GM19468 (cell line): ENCODE data around the gene RUVBL1.

ENCODE experiments used
- ATAC-seq: cut with Tn5 transposase; IDR thresholded peaks from one replicate; pipeline ENCODE4 v1.9.1; 2021; ENCODE audit warnings: mild to moderate bottlenecking, moderate library complexity, moderate number of reproducible peaks; ENCODE audit not compliant: unreplicated experiment; ENCODE audit errors: extremely low read depth

RUVBL1 gene

DNA sequence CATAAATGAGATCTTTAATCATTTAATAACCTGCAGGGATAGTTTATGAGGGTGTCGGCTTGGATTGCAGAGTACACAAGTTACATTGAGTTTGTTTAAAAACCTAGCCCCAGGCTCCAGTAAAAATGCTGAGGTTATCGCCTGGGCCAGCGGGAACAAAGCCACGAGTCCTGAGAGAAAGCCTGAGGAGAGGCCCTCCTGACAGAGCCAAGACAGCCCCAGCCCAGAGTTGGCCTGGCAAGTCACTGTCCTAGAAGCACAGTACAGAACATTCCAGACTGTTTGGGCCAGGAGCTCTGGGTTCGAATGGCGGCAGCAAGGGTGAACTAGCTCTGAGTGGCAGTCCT is 39.0 kb downstream of the RUVBL1 start:
- ATAC-seq = no peak

DNA sequence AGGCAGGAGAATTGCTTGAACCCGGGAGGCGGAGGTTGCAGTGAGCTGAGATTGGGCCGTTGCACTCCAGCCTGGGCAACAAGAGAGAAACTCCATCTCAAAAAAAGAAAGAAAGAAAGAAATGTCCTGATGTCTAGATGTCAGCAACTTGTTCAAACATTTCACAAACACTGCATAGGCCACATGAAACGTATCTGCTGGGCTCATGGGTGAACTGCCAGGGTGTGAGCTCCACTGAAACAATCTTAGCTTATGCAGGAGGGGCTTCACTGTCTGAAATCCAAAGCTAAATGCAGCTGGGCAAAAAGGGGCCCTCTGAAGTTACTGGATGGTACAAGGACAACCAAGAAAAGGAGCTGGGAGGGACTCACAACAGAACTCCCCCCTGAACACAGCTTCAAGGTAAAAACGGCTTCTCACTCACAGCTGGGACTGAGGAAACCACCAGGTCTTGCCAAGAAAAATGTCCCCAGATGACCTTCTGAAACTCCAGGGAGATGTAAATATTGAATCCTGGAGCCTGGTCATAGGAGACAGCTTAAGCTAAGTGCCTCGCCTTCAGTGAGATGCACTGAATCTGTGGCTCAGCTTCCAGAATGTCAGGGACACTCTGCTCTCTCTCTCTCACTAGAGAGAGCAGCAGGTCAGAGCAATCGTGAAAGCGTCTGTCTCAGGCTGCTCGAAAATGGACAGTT is 39.5 kb downstream of the RUVBL1 start:
- ATAC-seq = no peak

DNA sequence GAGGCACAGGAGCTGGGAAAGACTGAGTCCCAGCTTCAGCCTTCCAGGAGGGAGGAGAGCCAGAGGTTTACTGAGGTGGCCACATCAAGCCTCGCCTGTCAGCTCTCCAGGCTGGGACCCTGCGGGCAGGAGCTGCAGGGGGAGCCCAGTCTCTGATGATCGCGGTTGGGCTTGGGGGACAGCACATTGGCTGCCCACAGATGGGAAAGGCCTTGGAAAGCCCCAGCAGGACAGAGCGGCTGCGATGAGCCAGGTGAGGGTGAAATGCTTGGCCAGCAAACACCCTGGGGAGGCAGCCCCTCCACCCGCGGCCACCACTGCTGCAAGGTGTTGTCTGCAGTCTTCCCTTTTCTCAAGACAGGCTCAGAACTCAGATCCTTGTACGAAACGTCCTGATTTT is 40.2 kb downstream of the RUVBL1 start:
- ATAC-seq = no peak

DNA sequence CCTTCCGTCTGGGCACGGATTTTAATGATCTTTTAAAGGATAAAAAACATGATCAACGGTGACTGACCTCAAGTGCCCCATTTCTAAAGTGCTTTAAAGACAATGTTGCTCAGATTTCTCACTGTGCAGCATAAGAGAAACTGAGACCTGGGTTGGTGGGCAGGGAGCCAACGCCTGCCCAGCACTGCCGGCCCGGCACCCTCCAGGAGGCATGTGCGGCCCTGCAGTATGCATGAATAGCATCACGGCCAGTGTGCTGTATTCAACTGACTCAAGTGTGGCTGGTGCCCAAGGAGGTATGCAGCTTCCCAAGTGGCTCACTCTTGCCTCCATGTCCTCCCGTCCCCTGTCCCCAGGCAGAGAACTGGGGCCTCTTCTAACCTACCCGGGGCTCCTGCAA is 41.1 kb downstream of the RUVBL1 start:
- no peak for ATAC-seq

DNA sequence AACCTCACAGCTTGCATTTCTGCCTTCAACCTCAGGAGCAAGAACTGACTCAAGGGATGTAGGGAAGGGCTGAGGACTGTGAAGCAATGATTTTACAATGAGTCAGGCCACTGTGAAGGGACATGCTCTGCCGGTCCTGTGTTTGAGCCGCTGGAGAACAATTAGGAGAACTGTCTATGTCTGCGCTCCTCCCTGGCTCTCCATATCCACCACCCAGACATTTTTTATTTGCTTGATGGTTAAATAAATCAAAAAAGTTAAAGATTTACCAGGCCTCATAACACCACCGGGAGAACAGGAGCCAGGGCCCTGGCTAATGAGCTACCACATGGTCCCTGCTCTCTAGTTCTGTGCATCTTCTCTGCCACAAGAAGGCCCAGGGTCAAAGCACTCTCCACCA is 41.8 kb downstream of the RUVBL1 start:
- ATAC-seq = no peak

DNA sequence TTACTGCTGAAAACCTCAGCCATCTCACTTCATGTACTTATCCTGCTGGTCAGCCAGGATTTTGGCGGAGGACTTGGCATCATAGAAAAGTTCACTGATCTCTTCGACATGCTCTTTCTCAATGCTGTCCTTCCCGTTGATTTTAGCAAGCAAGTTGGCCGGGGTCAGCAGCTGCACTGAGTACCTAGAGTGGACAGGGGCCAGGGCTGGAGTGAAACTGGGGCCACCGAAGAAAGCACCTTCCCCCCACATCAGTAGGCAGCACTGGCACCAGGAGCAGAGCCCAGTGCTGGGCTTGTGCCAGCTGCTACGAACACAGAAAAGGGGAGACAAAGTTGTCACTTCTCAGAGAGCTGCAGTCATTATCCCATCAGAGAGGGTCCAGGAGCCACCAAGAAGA is 42.4 kb downstream of the RUVBL1 start:
- no peak for ATAC-seq

DNA sequence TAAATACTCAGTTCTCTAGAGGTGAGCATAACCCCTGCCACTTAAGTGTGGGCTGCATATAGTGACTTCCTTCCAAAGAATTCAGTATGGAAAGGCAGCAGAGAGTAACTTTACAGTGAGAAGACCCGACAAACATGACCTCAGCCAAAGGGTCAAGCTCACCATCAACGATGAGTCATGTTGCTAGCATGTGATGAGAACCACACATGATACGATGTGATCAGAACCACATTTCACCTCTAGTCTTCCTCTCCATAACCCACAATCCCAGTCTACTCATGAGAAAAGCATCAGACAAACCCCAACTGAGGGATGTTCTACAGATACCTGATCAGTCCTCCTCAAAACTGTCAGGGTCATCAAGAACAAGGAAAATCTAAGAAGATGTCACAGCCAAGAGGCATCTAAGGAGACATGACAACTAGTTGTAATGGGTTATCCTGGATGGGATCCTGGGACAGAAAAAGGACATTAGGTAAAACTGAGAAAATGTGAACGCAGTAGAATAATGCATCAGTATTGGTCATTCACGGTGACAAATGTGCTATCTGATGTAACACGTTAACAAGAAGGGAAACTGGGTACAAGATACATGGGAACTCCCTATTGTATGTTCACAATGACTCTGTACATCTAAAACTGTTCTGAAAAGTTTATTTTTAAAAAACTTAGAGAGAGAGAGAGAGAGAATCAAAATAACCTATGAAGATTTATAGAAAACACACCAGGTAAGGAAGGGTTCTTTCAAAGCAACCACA is 43.1 kb downstream of the RUVBL1 start:
- ATAC-seq = no peak

DNA sequence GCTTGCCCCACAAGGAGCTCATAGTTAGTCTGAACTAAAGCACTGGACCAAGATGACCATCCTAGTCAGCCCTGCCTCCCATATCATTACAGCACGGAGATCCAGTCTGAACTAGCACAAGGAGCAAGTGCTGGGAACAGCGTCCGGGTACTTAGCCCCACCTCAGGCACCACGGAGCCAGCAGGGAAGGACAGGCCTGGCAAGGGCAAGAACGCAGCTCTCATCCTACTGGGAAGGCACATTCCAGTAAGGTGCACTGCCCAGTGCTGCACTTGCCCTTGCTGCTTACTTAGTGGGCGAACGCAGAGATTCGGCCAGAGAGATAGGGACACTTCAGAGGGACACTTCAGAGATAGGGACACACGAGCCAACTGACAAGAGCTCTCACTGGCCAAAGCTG is 43.8 kb downstream of the RUVBL1 start:
- ATAC-seq = no peak

DNA sequence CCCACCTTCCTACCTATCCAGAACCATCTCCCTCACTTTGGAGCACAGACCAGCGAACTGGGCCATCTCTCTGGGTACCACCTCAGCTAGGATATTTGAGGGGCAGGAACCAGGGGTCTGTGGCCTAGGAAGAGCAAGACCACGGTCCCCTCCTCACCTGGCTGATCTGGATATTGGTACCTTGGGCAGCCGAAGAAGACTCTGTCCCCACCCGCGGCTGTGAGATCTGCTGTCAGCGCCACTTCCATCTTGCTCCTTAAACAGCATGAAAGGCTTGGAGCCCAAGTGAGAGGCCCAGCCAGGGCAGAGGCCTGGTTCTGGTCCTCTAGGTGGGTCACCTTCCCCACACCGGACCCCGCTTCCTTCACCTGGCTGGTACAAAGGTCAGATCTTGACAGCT is 44.7 kb downstream of the RUVBL1 start:
- no peak for ATAC-seq

DNA sequence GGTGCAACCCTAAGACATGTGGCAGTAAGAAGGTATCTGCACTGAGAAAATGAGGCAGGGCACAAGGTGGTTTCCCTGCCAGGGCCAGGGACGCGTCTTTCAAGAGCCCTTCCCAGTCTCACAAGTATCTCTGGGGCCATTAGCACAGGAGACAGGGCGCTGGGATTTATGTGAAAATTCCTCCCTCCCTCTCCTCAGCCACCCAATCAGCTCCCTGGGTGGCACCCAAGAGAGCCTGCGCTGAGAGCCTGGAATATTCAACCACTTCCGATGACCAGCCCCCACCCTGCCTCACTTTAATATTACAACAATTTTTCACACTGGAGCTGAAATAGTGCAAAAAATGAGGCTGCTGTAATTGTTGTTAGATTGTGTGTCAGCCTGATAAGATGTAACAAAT is 45.3 kb downstream of the RUVBL1 start:
- no peak for ATAC-seq

DNA sequence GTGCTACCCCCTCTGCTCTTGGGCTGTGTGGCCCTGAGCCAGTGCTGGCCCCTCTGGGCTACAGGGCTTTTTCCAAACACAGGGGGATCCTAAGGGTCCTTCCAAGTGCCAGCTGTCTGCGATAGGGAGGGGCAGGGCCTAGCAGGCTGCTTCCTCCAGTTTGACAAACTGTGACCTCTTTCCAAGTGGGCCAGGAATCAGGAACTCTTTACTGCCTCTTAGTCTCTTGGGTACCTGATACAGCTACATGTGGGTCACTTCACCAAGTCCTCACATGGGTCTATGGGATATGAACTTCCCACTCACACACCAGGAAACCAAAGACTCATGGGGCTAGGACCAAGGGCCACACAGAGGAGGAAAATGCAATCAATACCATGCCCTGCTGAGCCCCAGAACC is 45.9 kb downstream of the RUVBL1 start:
- no peak for ATAC-seq

DNA sequence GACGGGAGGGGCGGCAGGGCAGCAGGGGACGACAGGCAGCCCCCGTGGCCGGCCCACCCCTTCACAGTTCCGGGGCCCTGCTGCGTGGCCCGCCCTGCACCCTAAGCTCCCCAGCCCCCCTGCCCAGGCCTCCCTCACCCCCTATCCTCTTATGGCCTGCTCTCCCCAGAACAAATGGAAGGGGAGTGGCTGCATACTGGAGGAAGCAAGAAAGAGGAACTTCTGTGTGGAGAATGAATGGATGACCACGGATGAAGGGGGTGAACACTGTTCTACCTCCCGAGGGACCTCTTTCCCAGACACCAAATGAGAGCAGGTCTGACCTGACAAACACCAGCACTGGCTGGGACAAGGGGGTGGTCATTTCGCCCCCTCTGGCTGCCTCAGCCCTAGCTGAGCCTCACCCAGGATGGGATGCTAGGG is 46.4 kb downstream of the RUVBL1 start:
- no peak for ATAC-seq

DNA sequence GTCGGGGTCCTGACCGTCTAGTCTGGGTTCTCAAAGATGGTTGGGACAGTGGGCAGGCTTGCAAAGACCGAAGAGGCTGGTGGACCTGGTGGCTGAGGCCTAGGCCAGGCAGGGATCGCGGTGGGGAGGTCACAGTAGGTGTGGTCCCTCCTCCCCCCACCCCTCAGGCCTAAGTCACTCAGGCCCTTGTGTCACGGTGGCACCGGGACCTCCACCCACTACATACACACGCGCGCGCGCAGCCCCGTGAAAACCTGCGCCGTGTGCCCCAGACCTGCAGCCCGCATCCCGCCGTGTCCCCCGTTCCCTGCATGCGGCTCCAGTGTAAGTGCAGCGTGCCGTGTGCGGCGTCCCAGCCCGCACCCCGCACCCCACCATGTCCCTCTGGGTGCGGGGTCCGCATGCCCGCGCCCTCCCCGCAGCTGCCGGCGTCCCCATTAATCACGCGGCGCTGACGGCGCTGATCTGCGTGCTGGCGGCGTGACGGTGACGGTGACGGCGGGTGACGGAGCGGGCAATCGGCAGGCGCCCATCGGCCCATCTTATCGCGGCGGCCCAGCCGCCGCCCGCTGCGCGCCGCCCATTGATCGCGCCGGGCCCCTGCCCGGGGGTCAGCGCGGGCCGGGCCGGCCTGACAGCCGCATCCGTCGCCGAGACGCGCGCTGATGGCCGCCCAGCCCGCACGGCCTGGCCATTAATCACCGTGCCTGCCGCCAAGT is 47.0 kb downstream of the RUVBL1 start:
- no peak for ATAC-seq

DNA sequence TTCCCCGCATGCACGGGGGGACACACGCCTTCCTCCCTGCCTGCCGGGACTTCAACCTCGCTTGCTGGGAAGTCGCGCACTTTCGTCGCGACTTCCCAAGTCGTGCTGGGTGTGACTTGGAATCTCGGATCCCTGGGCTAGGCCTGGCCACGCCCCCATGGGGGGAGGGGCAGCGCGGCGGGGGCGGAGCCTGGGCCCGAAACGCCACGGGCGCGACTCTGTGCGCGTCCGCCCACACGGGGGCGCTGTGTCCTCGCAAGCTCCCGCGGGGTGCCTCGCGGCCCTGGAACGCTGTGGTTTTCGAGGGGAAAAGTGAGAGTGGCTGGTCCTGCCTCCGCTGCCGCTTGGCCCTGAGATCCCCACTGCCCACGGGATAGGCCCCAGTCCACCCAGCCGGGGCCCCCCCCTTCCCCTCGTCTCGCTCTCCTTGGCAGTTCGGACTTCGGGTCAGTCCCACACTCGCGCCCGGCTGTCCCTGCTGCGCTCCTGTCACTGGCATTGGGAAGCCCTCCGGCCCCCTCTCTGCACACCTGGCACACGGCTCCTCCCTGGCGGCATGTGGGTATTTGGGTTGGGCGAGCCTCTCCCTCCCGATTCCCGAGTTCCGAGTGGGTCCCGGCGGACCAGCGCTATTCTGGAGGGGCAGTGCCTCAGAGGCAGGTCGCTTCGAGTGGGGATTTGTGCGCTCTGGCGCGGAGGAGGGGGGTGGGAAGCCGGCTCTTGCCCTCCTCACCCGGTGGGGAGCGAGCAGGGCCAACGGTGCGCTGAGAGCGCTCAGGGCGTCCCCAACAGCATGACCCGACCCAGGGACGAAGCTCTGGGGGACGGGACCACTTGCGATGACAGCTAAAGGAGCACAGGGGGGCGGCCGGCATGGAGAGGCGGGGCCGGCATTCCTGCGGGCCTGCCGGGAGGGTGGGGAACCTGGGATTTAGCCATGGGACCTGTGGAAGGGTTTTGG is 47.8 kb downstream of the RUVBL1 start:
- ATAC-seq = no peak

DNA sequence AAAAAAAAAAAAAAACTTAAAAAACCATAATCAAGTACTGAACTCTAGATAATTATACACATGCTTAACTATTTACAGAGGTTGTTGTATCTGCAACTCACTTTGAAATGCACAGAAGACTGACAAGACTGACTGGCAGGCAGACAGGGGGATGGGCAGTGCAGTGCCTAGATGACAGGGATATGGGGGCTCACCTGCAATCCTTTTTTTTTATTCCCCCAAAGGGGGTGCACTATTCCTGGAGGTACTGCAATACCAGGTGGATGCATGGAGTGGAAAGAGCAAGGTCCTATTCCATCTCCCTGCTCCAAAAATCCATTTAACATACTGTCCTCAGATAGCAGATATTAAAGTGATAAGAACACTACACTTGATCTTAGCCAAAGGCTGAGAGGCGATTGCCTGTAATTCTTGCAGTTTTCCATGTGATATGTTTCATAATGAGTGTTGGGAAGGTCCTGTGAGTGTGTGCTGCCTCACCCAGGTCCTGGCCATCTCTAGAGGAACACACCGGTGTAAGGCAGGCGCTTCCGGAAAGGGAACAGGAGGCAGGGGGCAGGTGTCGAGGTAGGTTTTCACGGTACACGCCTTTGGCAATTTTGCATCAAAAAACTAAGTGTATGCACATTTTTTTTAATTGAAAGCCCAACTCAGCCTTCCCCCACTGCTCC is 48.6 kb downstream of the RUVBL1 start:
- ATAC-seq = no peak

DNA sequence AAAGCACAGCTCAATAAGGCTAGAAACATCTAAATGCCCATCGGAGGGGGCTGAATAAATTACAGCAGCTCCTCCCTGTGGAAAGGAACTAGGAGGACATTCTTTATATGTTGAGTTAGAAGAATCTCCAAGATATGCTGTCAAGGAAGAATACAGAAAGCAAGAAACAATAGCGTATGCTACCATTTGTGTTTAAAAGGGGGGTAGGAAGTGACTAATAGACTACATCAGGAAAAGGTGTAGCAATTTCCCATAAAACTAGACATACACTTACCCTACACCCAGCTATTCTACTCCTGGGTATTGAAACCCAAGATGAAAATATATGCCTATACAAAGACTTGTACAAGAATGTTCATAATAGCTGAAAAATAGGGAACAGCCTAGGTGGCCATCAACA is 49.8 kb downstream of the RUVBL1 start:
- ATAC-seq = no peak

DNA sequence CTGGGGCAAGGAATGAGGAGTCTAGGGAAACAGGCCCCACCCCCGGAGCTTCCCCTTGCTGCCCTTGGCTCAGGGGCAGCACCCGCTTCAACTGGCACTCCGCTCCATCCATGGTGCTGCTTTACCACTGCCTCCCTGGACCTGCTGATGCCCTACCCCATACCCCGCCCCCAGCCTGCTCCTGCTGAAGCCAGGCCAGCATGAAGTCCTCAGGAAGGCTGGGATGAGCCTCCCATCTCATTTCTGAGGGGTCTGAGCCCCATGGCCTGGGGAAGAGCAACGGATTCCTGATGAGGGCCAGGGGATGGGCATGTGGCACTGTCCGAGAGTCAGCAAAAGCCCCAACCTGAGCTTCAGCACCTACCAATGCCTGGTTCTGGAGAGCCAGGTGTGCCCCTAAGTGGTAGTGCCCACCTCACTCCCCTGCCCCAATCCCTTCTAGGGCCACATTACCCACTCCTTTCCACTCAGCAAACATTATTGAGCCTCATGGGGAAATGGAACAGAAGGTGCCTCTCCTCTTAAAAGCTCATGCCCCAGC is 50.4 kb downstream of the RUVBL1 start:
- no peak for ATAC-seq

DNA sequence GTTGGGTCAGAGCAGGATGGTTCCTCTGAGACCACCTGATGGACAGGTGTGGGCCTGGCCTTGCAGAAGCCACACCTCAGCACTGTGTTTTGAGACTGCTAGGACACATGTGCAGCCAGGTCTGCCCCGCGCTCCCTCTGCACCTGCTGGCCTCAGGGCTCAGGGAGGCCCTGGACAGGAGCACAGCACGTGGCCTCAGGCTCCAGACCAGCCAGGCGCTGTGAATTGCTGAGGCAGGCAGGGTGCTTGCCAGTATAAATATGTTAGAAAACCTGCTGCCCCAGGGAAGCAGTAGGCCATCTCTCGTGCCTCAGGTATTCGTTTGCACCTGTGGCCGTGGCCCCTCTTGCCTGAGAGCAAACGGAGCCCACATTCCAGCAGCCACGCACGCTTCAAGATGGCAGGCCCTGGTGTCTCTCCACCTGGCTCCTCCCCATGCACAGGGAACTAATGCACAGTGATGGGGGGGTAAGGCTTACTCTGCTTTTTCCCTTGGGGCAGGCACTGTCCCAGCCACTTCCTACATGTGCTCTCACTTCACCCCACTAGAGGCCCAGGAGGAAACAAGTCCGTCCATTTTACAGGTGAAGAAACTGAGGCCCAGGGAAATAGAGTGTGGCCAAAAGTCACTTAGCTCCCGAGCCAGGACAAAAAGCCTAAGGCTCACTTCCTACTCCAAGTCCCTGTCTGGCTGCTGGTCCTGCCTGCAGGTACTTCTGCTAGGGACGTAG is 51.0 kb downstream of the RUVBL1 start:
- ATAC-seq = no peak
